Bronchial epithelial cell (primary cell): ENCODE results near the gene ERH. TPM values are rescaled to one million over a fixed set of nuclear protein-coding genes. Genes with fewer than 3 reads are reported as not detected.

Experiments
- DNase-seq: peaks from one replicate; pipeline ENCODE4 v3.0.0-alpha.2; 2010; ENCODE audit warnings: low read depth
- FAIRE-seq: peaks from 2 replicates; lab custom pipeline; 2011; peaks lifted over from hg19 to GRCh38; lab: Jason Lieb, UNC
- H3K27me3 ChIP-seq: 2 replicates; pipeline ENCODE4 v1.5.1; 2011; ENCODE audit warnings: low read length; ENCODE audit not compliant: control insufficient read depth, insufficient read depth
- H3K36me3 ChIP-seq: 2 replicates; pipeline ENCODE4 v1.5.1; 2011; ENCODE audit warnings: low read length; ENCODE audit not compliant: control insufficient read depth, insufficient read depth
- H3K4me3 ChIP-seq: 2 replicates; pipeline ENCODE4 v1.5.1; 2011; ENCODE audit warnings: mild to moderate bottlenecking, low read depth, low read length, control low read depth
- CTCF ChIP-seq: IDR thresholded peaks from 2 replicates; pipeline ENCODE4 v1.5.1; 2011; ENCODE audit warnings: mild to moderate bottlenecking, moderate library complexity, low read length, control low read depth, inconsistent platforms; ENCODE audit not compliant: insufficient read depth, severe bottlenecking
- total RNA-seq: library from RNA; depleted of rRNA; stranded (reverse); fragments of >200 nt; gene quantifications from 2 replicates; pipeline ENCODE4 v1.2.1, GENCODE V29; 2014

The ERH gene
- total RNA-seq, 1 donor from 2014 or later: 91.6 TPM

GRCh38 chr14:69349091-69349777 lies 48.9 kb downstream of the ERH start:
- no peaks in the 10 kb centered on the region for H3K36me3 ChIP-seq
- peaks cover 4% of the 10 kb centered on the region for H3K27me3 ChIP-seq
- DNase-seq (no peak), FAIRE-seq (no peak)
- TF ChIP-seq CTCF: no peak
- H3K4me3 ChIP-seq: no peak overlapping the region

GRCh38 chr14:69346710-69347109 lies 51.4 kb downstream of the ERH start:
- H3K36me3 ChIP-seq: no peaks in the 10 kb centered on the region
- TF ChIP-seq CTCF: peak; percentile 77
- FAIRE-seq: no peak
- peak; percentile 4 for DNase-seq
- no peak overlapping the region for H3K4me3 ChIP-seq
- peaks cover 4% of the 10 kb centered on the region for H3K27me3 ChIP-seq

GRCh38 chr14:69345402-69345801 lies 52.7 kb downstream of the ERH start:
- Histone ChIP-seq H3K36me3 (no peaks in the 10 kb centered on the region), H3K4me3 (no peak overlapping the region), H3K27me3 (peaks cover 4% of the 10 kb centered on the region)
- FAIRE-seq (no peak), DNase-seq (no peak)
- TF ChIP-seq CTCF: no peak

- Histone ChIP-seq H3K36me3 (no peaks in the 10 kb centered on the region), H3K27me3 (peaks cover 4% of the 10 kb centered on the region), H3K4me3 (no peak overlapping the region)
- FAIRE-seq (peak; percentile 50), DNase-seq (no peak)
- no peak for TF ChIP-seq CTCF
Observed at GRCh38 chr14:69344171-69344570, 53.9 kb downstream of the ERH start.

- no peak for FAIRE-seq
Observed at GRCh38 chr14:69342928-69343525, 55.1 kb downstream of the ERH start.

More at GRCh38 chr14:69342928-69343525, 55.1 kb downstream of the ERH start:
- H3K36me3 ChIP-seq: no peaks in the 10 kb centered on the region
- no peak for TF ChIP-seq CTCF
- H3K27me3 ChIP-seq: peaks cover 2% of the 10 kb centered on the region
- DNase-seq: no peak
- no peak overlapping the region for H3K4me3 ChIP-seq
